ENCODE results near the gene RYR3.

The RYR3 gene

DNA sequence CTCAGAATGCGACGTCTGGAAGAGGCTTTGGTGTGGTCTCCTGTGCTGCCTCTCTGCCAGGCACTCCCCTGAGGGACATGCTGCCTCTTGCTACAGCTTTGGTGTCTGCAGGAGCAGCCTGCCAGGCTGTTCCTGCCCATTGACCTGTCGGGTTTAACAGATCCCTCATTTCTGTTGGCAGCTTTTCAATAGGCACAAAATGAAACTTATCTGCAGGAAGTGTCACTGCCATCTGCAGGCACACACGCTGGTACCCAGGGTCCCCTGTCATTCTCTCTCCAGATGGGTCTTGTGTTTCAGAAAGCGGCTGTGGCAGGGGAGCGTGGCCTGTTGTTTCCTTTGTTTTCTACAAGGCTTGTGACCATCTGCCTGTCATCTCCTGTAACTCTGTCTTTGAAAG is 329.2 kb downstream of the RYR3 start:
- H3K36me3 ChIP-seq (ENCODE audit: control insufficient read depth in 2 of 2, insufficient read depth in 1 of 2, low read length in 2 of 2) = no peaks in the 10 kb centered on the region
- ChIA-PET POLR2A (no interaction called here), CTCF (no interaction called here)
- no peaks in the 10 kb centered on the region for H3K4me1 ChIP-seq (ENCODE audit: control insufficient read depth, insufficient read depth, low read length)
- TF ChIP-seq ZNF660 (tag by site-specific recombination; IDR thresholded peaks at IDR 0.05) (no peak), ZNF791 (tag by site-specific recombination; IDR thresholded peaks at IDR 0.05) (no peak), ZNF121 (tag by site-specific recombination; IDR thresholded peaks at IDR 0.05) (no peak), EGR2 (tag by site-specific recombination; IDR thresholded peaks at IDR 0.05; ENCODE audit: low read depth) (no peak)
- H3K27ac ChIP-seq (ENCODE audit: extremely low read depth, low read depth, low read length) = no peak overlapping the region
- H3K9me3 ChIP-seq (ENCODE audit: control insufficient read depth, insufficient read depth, low read depth, low read length) = no peaks in the 10 kb centered on the region
- no peak overlapping the region for H3K4me3 ChIP-seq (ENCODE audit: low read depth, low read length)

GRCh38 chr15:33641069-33641468 is 330.3 kb downstream of the RYR3 start:
- Histone ChIP-seq H3K27ac (ENCODE audit: extremely low read depth, low read depth, low read length) (no peak overlapping the region), H3K9me3 (ENCODE audit: control insufficient read depth, insufficient read depth, low read depth, low read length) (no peaks in the 10 kb centered on the region), H3K36me3 (ENCODE audit: control insufficient read depth in 2 of 2, insufficient read depth in 1 of 2, low read length in 2 of 2) (no peaks in the 10 kb centered on the region), H3K4me3 (ENCODE audit: low read depth, low read length) (no peak overlapping the region), H3K4me1 (ENCODE audit: control insufficient read depth, insufficient read depth, low read length) (no peaks in the 10 kb centered on the region)
- POLR2A ChIA-PET = no interaction called here
- CTCF ChIA-PET = interaction anchor here (0.6 kb wide), 1 partner anchor 797 kb away, joined by 3 read pairs; the partner anchor contains the start of gene GOLGA8A
- TF ChIP-seq KLF1 (tag by site-specific recombination; IDR thresholded peaks at IDR 0.05) (no peak), ZNF114 (tag by site-specific recombination; IDR thresholded peaks at IDR 0.05) (no peak), ZNF585B (tag by site-specific recombination; IDR thresholded peaks at IDR 0.05) (no peak), KLF9 (tag by site-specific recombination; IDR thresholded peaks at IDR 0.05; ENCODE audit: low read depth) (no peak), ZSCAN16 (tag by site-specific recombination; IDR thresholded peaks at IDR 0.05) (no peak), ZBTB21 (tag by site-specific recombination; IDR thresholded peaks at IDR 0.05) (no peak)

GRCh38 chr15:33644304-33644703 is 333.5 kb downstream of the RYR3 start:
- CTCF ChIA-PET = no interaction called here
- Histone ChIP-seq H3K27ac (ENCODE audit: extremely low read depth, low read depth, low read length) (no peak overlapping the region), H3K9me3 (ENCODE audit: control insufficient read depth, insufficient read depth, low read depth, low read length) (no peaks in the 10 kb centered on the region), H3K4me1 (ENCODE audit: control insufficient read depth, insufficient read depth, low read length) (no peaks in the 10 kb centered on the region), H3K4me3 (ENCODE audit: low read depth, low read length) (no peak overlapping the region), H3K36me3 (ENCODE audit: control insufficient read depth in 2 of 2, insufficient read depth in 1 of 2, low read length in 2 of 2) (no peaks in the 10 kb centered on the region)
- POLR2A ChIA-PET = no interaction called here
- TF ChIP-seq, protein P1, sequence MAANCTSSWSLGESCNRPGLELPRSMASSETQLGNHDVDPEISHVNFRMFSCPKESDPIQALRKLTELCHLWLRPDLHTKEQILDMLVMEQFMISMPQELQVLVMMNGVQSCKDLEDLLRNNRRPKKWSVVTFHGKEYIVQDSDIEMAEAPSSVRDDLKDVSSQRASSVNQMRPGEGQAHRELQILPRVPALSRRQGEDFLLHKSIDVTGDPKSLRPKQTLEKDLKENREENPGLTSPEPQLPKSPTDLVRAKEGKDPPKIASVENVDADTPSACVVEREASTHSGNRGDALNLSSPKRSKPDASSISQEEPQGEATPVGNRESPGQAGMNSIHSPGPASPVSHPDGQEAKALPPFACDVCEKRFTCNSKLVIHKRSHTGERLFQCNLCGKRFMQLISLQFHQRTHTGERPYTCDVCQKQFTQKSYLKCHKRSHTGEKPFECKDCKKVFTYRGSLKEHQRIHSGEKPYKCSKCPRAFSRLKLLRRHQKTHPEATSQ (tag by site-specific recombination; IDR thresholded peaks at IDR 0.05) = no peak
- TF ChIP-seq ZSCAN18 (tag by site-specific recombination; IDR thresholded peaks at IDR 0.05) (no peak), ZBTB21 (tag by site-specific recombination; IDR thresholded peaks at IDR 0.05) (no peak), ZNF701 (tag by site-specific recombination; IDR thresholded peaks at IDR 0.05) (no peak), ZNF302 (tag by site-specific recombination; IDR thresholded peaks at IDR 0.05; ENCODE audit: low read depth) (no peak), ZNF37A (tag by site-specific recombination; IDR thresholded peaks at IDR 0.05) (no peak)

- Histone ChIP-seq H3K36me3 (ENCODE audit: control insufficient read depth in 2 of 2, insufficient read depth in 1 of 2, low read length in 2 of 2) (no peaks in the 10 kb centered on the region), H3K4me3 (ENCODE audit: low read depth, low read length) (no peak overlapping the region), H3K4me1 (ENCODE audit: control insufficient read depth, insufficient read depth, low read length) (no peaks in the 10 kb centered on the region), H3K9me3 (ENCODE audit: control insufficient read depth, insufficient read depth, low read depth, low read length) (no peaks in the 10 kb centered on the region), H3K27ac (ENCODE audit: extremely low read depth, low read depth, low read length) (no peak overlapping the region)
- ChIA-PET POLR2A (no interaction called here), CTCF (interaction anchor here (1.2 kb wide), 1 partner anchor 354 kb away, joined by 5 read pairs; no protein-coding TSS in a partner anchor)
- no peak for TF ChIP-seq REST (tag by site-specific recombination; IDR thresholded peaks at IDR 0.05)
- TF ChIP-seq ZSCAN30 (tag by site-specific recombination; IDR thresholded peaks at IDR 0.05) = no peak
- TF ChIP-seq ZNF585B (tag by site-specific recombination; IDR thresholded peaks at IDR 0.05) = no peak
- TF ChIP-seq ZNF404 (tag by site-specific recombination; IDR thresholded peaks at IDR 0.05) = no peak
- TF ChIP-seq, protein P2, sequence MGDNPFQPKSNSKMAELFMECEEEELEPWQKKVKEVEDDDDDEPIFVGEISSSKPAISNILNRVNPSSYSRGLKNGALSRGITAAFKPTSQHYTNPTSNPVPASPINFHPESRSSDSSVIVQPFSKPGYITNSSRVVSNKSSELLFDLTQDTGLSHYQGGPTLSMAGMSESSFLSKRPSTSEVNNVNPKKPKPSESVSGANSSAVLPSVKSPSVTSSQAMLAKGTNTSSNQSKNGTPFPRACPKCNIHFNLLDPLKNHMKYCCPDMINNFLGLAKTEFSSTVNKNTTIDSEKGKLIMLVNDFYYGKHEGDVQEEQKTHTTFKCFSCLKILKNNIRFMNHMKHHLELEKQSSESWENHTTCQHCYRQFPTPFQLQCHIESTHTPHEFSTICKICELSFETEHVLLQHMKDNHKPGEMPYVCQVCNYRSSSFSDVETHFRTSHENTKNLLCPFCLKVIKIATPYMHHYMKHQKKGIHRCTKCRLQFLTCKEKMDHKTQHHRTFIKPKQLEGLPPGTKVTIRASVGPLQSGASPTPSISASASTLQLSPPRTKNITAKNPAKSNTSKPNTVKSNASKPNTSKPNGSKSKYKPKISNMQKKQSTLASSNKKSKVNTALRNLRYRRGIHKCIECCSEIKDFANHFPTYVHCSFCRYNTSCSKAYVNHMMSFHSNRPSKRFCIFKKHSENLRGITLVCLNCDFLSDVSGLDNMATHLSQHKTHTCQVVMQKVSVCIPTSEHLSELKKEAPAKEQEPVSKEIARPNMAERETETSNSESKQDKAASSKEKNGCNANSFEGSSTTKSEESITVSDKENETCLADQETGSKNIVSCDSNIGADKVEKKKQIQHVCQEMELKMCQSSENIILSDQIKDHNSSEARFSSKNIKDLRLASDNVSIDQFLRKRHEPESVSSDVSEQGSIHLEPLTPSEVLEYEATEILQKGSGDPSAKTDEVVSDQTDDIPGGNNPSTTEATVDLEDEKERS (tag by site-specific recombination; IDR thresholded peaks at IDR 0.05) = no peak
Observed at GRCh38 chr15:33646744-33647143, 336.0 kb downstream of the RYR3 start.

Data from HEK293 (cell line).